Measurements from ENCODE around the gene OR2T3.
"Not testable (repeated sequence)": the region's sequence is repeated elsewhere in the genome, so short reads cannot be mapped to it uniquely, and the experiment has no call there.

Gene OR2T3

DNA sequence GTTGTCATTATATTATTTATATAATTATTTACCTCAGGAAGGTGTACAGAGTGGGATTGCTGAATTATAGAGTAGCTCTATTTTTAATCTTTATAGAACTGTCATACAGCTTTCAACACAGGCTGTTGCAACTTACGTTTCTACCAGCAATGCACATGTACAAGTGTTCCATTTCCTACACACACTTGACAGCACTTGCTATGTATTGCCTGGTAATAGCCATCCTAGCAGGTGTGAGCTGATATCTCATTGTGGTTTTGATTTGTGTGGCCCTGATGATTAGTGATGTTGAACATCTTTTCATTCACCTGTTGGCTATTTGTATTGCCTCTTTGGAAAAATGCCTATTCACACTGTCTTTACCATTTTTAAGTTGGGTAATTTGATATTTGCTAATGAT is 2.5 kb downstream of the OR2T3 start:
- DNase-seq: not testable (repeated sequence)

DNA sequence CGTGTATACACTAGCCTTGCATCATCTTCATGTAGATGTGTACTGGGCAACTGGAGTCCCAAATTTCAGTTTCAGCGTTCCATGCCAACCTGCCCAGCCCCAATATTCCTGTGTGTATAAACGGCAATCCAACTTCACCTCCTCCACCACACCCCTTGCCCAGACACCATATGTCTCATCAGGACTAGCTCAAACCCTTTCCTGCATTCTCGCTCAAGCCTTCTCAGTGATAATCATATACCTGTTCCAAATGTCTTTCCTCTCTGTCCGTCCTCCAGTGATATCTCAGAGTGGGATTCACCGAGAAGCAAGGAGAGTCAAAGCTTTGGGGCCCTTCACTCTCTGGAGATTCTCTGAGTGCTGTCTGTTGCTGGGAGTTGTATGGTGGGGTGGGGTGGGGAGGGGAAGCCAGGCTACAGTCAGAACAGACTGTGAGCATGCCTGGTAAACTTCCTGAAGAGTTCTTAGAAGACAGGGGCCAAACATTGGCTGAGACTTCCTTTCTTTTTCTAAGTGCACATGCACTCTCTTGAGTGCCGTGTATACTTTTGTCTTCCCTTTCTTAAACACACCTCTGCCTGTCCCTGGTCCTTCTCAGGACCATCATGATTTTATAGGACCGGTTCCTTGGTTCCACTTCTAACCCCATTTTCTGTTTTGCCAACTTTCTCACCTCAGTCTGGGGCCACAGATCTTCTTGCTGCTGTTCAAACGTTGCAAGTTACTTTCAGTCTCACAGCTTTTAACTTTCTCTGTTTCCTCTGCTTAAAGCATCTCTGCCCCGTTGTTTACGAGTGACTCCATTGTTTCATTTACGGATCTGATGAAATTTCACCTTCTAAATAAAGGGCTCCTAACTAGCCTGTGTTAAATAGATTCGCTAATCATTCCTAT is 8.8 kb downstream of the OR2T3 start:
- not testable (repeated sequence) for DNase-seq

DNA sequence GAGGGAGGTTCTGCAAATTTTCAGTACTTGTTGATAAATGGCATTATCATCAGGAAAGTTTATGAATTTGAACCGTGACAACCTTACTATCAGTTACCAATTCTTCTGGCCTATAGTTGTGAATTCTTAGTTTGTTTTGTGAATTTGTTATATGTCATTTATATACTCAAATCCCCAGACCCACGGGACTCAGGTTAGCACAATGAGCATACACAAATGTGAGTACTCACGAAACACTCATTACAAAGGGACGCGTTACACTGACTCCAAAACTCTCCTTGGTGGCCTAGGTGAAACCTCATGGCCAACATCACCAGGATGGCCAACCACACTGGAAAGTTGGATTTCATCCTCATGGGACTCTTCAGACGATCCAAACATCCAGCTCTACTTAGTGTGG is 15.1 kb downstream of the OR2T3 start, which contains the start of gene OR2T5:
Gene OR2T5 (plus strand): TSS at position 301 of the 400 bp plus-strand sequence. CDS start 0 bp downstream, at position 301.
- DNase-seq: not testable (repeated sequence)

DNA sequence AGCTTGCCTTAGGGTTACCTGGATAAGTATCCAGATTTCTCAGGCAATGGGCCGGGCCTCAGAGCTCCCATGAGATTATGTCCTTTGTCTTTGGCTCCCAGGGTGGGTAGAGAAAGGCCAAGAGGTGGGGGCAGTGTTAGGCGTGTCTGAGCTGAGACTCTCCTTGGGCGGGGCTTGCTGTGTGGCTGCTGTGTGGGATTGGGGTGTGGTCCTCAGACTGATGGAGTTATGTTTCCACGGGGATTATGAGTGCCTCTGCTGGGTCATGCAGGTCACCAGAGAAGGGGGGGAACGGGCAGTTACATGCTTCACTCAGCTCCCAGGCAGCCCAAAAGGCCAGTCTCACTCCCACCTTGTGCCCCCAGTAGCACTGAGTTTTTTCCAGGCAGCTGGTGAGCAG is 23.5 kb downstream of the OR2T3 start:
- DNase-seq: not testable (repeated sequence)

DNA sequence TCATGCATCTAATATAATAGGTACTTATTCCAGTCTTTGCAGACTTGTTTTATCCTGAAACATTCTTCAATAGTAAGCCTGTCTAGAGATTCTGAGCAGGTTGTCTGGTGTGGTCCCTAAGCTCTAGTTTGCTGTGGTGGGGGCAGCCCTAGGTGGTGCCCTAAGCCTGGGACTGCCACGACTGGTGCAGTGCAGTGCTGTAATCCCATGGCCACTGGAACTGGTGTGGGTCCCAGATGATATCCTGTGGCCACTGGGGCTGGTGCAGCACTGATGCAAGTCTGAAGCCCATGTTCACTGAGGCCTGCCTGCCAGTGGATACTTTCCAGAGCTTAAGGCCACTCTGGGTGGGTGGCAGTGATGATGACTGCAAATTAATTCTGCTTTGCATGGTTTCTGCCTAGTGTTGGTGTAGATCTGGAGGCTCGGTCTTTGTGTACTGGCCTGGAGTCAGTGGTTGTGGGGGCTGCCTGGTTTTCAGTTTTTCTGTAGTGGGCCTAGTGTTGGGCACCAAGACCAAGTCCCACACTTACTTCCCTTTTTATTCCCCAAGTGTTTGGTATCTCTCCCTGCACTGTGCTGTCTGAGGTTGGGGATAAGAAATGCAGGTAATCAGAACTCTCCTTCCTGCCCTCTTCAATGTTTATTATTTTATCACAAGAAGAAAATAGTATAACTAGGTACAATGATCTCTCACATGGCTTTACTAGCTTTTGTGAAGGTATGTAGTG is 27.3 kb downstream of the OR2T3 start:
- DNase-seq: not testable (repeated sequence)

DNA sequence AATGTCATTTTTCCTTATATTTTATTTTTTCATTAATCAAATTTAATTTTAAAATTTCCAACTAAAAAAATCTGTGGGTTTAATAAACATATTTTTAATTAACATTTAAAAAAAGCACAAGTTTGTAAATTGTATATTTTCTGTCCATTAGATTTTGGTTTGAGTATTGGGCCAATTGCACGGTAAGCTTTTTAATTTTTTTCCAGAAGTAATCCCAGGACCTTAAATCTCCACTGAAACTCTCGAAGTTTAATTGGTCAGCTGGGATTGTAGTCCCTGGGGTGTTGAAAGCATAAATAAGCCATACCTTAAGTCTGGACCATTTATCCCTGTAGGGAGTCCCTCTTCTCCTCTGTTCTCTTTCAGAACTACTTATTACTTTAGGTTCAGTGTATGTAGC is 34.6 kb downstream of the OR2T3 start, which contains the start of gene OR2G6:
Gene OR2G6 (plus strand): TSS at position 301 of the 400 bp plus-strand sequence. CDS start 13,574 bp downstream, outside the sequence.
- DNase-seq: not testable (repeated sequence)

DNA sequence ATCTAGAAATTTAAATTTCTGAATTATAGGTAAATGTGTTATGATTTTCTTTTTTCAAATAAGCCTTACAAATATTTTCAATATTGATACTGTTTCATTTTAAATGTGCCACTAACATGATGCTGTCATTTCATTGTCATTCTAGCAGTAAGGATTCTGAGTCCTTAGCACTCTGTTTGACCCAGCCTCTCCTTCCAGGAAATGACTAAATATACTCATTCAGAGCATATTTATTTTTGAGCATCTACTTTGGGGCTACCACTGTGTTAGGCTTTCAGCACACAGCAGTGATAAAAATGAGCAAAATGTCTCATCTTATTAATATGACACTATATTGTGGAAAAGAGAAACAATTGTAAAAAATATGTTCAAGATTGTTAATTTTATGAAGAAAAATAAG is 37.1 kb downstream of the OR2T3 start:
- DNase-seq: not testable (repeated sequence)

DNA sequence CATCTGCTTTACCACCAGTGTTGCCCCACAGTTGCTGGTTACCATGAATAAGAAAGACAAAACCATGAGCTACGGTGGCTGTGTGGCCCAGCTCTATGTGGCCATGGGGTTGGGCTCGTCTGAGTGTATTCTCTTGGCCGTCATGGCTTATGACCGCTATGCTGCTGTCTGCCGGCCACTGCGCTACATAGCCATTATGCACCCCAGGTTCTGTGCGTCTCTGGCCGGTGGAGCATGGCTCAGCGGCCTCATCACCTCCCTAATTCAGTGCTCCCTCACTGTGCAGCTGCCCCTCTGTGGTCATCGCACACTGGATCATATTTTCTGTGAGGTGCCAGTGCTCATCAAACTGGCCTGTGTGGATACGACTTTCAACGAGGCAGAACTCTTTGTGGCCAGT is 48.7 kb downstream of the OR2T3 start:
- no peak for DNase-seq
